Esophagus squamous epithelium (tissue), 5 donors: ENCODE data around the gene PPIL4. TPM values are rescaled to one million over a fixed set of nuclear protein-coding genes. Genes with fewer than 3 reads are reported as not detected.

Experiments used
- DNase-seq: peaks from one replicate; lab custom pipeline; 2025; lab: John Stamatoyannopoulos, UW
- H3K27ac ChIP-seq, 4 donors: fragments of 200-600 bp; sonication (generic); one replicate each; pipeline ENCODE4 v1.5.1; 2016 to 2019; ENCODE audit warnings: mild to moderate bottlenecking in 1 of 4
- H3K27me3 ChIP-seq, 4 donors: fragments of 200-600 bp; sonication (generic); 1 replicate in 3 of 4; 2 replicates in 1 of 4; pipeline versions ENCODE4 v1.5.1 to v1.6.0; 2017 to 2021; ENCODE audit warnings: antibody characterized with exemption in 1 of 4
- H3K36me3 ChIP-seq, 3 donors: fragments of 200-600 bp; sonication (generic); one replicate each; pipeline ENCODE4 v1.5.1; 2016 to 2019
- H3K4me1 ChIP-seq, 3 donors: fragments of 200-600 bp; sonication (generic); one replicate each; pipeline ENCODE4 v1.5.1; 2017 to 2019
- H3K4me3 ChIP-seq, 4 donors: fragments of 200-600 bp; sonication (generic); 1 replicate in 3 of 4; 2 replicates in 1 of 4; pipeline ENCODE4 v1.5.1; 2016 to 2019; ENCODE audit warnings: mild to moderate bottlenecking in 2 of 4, moderate library complexity in 1 of 4
- H3K9me3 ChIP-seq, 3 donors: fragments of 200-600 bp; sonication (generic); one replicate each; pipeline ENCODE4 v1.5.1; 2016 to 2019
- POLR2A ChIP-seq, 4 donors: fragments of 450-650 bp; IDR thresholded peaks; one replicate each; pipeline ENCODE4 v1.6.1; 2017; ENCODE audit warnings: antibody characterized with exemption in 4 of 4, mild to moderate bottlenecking in 4 of 4, moderate library complexity in 3 of 4
- WGBS, 2 donors: methylation state at CpG; one replicate each; pipeline ENCODE4 v1.1.5; 2018; 5-methylcytosine and 5-hydroxymethylcytosine counted together
- intact Hi-C: fragments of 100-400 bp; cut with DNase I; formaldehyde crosslinking; loops from one replicate; pipeline ENCODE4 v1.15.0; 2022
- total RNA-seq, 4 donors: library from RNA; depleted of rRNA; stranded (reverse); fragments of >200 nt; gene quantifications; one replicate each; pipeline ENCODE4 v1.1.0, GENCODE V29; 2016
- TF ChIP-seq, protein P1 (sequence below), 6 experiments: fragments of 450-650 bp in 4 of 6; fragments of 200-600 bp in 2 of 6; sonication (generic) in 2 of 6; IDR thresholded peaks; one replicate each; pipeline ENCODE4 v1.5.1; 2016 to 2019; ENCODE audit warnings: antibody characterized with exemption in 6 of 6, mild to moderate bottlenecking in 4 of 6, moderate library complexity in 4 of 6
- donor health status: DM: yes; HTN: yes; CAD: no.

PPIL4 gene
- total RNA-seq, 4 donors from 2014 or later, result 9.4 to 25.2 (median 16.2) TPM

DNA sequence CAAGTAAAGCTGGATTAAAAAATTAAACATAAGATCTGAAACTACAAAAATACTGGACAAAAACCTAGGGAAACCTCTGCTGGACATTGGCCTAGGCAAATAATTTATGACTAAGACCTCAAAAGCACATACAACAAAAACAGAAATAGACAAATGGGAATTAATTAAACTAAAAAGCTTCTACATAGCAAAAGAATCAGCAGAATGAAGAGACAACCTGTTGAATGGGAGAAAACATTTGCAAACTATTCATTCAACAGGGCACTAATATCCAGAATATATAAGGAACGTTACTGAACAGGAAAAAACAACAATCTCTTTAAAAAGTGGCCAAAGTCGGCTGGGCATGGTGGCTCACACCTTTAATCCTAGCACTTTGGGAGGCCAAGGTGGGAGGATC lies 13.5 kb upstream of the PPIL4 start:
- DNase-seq, result no peak
- H3K27me3 ChIP-seq, result peaks cover 0 to 7% (median 0%) of the 10 kb centered on the region in 4 donors
- intact Hi-C loops, result no loop called here
- no peaks in the 10 kb centered on the region for H3K36me3 ChIP-seq
- 71 to 81% methylated on average over 2 of the region's 2 CpGs for WGBS, 2 donors
- H3K27ac ChIP-seq, result no peak overlapping the region
- no peak overlapping the region for H3K4me3 ChIP-seq
- H3K4me1 ChIP-seq, result peaks cover 0 to 13% (median 0%) of the 10 kb centered on the region in 3 donors
- no peak for TF ChIP-seq POLR2A (IDR thresholded peaks at IDR 0.05)
- TF ChIP-seq, protein P1, sequence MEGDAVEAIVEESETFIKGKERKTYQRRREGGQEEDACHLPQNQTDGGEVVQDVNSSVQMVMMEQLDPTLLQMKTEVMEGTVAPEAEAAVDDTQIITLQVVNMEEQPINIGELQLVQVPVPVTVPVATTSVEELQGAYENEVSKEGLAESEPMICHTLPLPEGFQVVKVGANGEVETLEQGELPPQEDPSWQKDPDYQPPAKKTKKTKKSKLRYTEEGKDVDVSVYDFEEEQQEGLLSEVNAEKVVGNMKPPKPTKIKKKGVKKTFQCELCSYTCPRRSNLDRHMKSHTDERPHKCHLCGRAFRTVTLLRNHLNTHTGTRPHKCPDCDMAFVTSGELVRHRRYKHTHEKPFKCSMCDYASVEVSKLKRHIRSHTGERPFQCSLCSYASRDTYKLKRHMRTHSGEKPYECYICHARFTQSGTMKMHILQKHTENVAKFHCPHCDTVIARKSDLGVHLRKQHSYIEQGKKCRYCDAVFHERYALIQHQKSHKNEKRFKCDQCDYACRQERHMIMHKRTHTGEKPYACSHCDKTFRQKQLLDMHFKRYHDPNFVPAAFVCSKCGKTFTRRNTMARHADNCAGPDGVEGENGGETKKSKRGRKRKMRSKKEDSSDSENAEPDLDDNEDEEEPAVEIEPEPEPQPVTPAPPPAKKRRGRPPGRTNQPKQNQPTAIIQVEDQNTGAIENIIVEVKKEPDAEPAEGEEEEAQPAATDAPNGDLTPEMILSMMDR (IDR thresholded peaks at IDR 0.05), result no peak
- no peaks in the 10 kb centered on the region for H3K9me3 ChIP-seq

DNA sequence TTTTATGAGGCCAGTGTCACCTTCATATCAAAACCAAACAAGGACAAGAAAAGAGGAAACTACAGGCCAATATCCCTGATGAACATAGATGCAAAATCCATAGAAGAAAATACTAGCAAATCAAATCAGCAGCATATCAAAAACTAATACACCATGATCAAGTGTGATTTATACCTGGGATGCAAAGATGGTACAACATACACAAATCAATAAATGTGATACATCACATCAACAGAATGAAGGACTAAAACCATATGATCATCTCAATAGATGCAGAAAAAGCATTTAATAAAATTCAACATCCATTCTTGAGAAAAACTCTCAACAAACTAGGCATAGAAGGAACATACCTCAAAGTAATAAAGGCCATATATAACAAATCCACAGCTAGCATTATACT lies 12.2 kb upstream of the PPIL4 start:
- DNase-seq, result no peak
- H3K4me3 ChIP-seq, result no peak overlapping the region
- peaks cover 0 to 12% (median 0%) of the 10 kb centered on the region in 4 donors for H3K27me3 ChIP-seq
- no peaks in the 10 kb centered on the region for H3K4me1 ChIP-seq
- intact Hi-C loops, result no loop called here
- no peak overlapping the region for H3K27ac ChIP-seq
- no peaks in the 10 kb centered on the region for H3K36me3 ChIP-seq
- TF ChIP-seq, protein P1 (IDR thresholded peaks at IDR 0.05), result no peak
- no peak for TF ChIP-seq POLR2A (IDR thresholded peaks at IDR 0.05)
- H3K9me3 ChIP-seq, result no peaks in the 10 kb centered on the region

DNA sequence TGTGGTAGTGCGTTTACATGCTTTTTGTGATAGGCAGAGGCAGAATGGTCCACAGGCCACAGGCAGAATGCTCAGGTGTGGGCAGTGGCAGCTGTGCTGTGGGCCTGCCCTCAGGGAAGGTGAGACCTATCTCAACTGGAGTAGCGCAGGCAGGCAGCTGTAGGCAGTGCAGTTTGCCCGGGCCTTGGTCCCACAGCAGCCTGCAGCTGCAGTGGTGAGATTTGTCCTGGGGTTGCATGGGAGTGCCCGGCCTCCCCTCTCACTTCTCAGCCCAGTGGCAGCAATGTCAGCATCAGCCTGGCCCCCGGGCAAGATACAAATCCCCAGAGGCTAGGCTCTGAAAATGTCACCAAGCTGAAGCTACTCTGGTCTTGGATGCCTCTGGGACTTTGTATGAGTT lies 6.1 kb upstream of the PPIL4 start:
- Histone ChIP-seq H3K4me1 (no peaks in the 10 kb centered on the region), H3K9me3 (no peaks in the 10 kb centered on the region), H3K4me3 (no peak overlapping the region), H3K27ac (no peak overlapping the region), H3K27me3 (peaks cover 0 to 21% (median 0%) of the 10 kb centered on the region in 4 donors), H3K36me3 (no peaks in the 10 kb centered on the region)
- WGBS, 2 donors, result 38% methylated on average over 2 of the region's 5 CpGs; no CpG with 5 or more reads in 1 of the 2 donors
- DNase-seq, result no peak
- intact Hi-C loops, result no loop called here
- TF ChIP-seq POLR2A (IDR thresholded peaks at IDR 0.05), result no peak
- TF ChIP-seq, protein P1 (IDR thresholded peaks at IDR 0.05), result no peak

DNA sequence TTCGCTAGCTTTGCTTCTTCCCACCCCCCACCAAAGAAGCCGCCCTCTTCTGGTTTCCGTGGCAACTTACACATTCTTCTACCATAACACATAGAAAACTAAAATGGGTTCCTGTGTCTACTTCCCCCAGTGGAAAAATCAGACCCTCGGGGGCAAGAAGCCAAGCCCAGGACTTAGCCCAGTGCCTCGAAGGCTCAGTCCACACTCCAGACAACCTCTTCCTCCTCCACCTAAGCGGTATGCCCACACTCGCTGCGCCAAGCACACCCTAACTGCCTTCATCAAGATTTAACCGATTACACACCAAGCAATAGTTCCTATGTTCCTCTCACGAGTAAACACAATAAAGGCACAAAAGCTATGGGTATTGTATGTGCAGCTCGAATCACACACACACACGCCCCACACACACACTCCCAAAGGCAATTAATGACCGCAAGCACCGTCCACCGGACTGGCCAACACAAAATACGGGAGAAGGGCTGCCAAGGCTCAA lies 537 bp downstream of the PPIL4 start:
- peak; percentile 6 for DNase-seq
- intact Hi-C loops, result no loop called here
- Histone ChIP-seq H3K36me3 (peaks cover 0 to 11% (median 2%) of the 10 kb centered on the region in 3 donors), H3K27ac (peak overlapping the region; percentile 87 to 97 (median 96)), H3K27me3 (no peaks in the 10 kb centered on the region), H3K9me3 (no peaks in the 10 kb centered on the region), H3K4me3 (peak overlapping the region; percentile 57 to 96 (median 84)), H3K4me1 (peaks cover 2 to 45% (median 23%) of the 10 kb centered on the region in 3 donors)
- 0 to 1% methylated on average over 16 of the region's 16 CpGs for WGBS, 2 donors
- TF ChIP-seq POLR2A (IDR thresholded peaks at IDR 0.05), result no peak
- TF ChIP-seq, protein P1 (IDR thresholded peaks at IDR 0.05), result no peak

DNA sequence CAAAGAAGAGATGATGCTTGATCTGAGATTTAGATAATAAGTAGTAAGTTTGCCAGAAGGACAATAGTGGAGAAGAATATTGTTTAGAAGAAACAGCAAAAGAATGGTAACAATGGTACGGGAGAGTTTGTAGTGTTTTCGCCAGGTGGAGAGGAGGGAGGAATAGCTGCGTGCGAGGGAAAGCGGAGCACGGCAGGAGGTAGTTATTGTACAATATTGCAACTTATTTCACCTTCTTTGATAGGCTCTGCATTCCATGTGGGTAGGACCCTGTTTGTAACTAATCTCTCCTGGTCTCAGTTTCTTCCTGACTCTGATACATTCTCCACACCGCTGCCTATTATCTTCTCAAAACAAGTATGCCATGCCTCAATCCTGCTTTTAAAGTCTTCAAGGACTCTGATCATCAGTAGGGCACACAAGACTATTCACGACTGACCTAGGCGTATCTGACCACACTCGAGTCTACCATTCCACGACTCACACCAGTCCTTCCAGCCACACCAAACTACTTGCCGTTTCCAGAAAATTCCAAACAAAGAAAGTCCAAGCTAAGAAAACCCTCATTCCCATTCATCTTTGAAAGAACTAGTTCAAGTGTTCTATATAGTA lies 1.1 kb downstream of the PPIL4 start:
- Histone ChIP-seq H3K27me3 (no peaks in the 10 kb centered on the region), H3K36me3 (peaks cover 0 to 17% (median 7%) of the 10 kb centered on the region in 3 donors), H3K4me1 (peaks cover 2 to 45% (median 23%) of the 10 kb centered on the region in 3 donors), H3K27ac (peak overlapping the region; percentile 87 to 97 (median 96)), H3K4me3 (peak overlapping the region; percentile 57 to 96 (median 84)), H3K9me3 (no peaks in the 10 kb centered on the region)
- 20 to 22% methylated on average over 12 of the region's 12 CpGs for WGBS, 2 donors
- DNase-seq, result no peak
- TF ChIP-seq, protein P1 (IDR thresholded peaks at IDR 0.05), result peak in 1 of 6 experiments; percentile 4
- no peak for TF ChIP-seq POLR2A (IDR thresholded peaks at IDR 0.05)
- intact Hi-C loops, result no loop called here
